ENCODE data around the gene JPH3.

JPH3 gene

GRCh38 chr16:87662254-87663204, 60.2 kb downstream of the JPH3 start:
- no peak for TF ChIP-seq CTCF (IDR thresholded peaks at IDR 0.05; ENCODE audit: insufficient read depth, missing control alignments)
- no peak for FAIRE-seq
- no peak for DNase-seq (ENCODE audit: insufficient read length, low spot score)

- DNase-seq (ENCODE audit: insufficient read length, low spot score), result no peak
- no peak for TF ChIP-seq CTCF (IDR thresholded peaks at IDR 0.05; ENCODE audit: insufficient read depth, missing control alignments)
- FAIRE-seq, result no peak
Observed at GRCh38 chr16:87664792-87665191, 62.5 kb downstream of the JPH3 start.

- TF ChIP-seq CTCF (IDR thresholded peaks at IDR 0.05; ENCODE audit: insufficient read depth, missing control alignments), result no peak
- DNase-seq (ENCODE audit: insufficient read length, low spot score), result no peak
- no peak for FAIRE-seq
Observed at GRCh38 chr16:87665193-87665592, 62.9 kb downstream of the JPH3 start.

GRCh38 chr16:87666919-87667318, 64.6 kb downstream of the JPH3 start:
- DNase-seq (ENCODE audit: insufficient read length, low spot score) (no peak), FAIRE-seq (no peak)
- no peak for TF ChIP-seq CTCF (IDR thresholded peaks at IDR 0.05; ENCODE audit: insufficient read depth, missing control alignments)

- no peak for DNase-seq (ENCODE audit: insufficient read length, low spot score)
- FAIRE-seq, result no peak
- TF ChIP-seq CTCF (IDR thresholded peaks at IDR 0.05; ENCODE audit: insufficient read depth, missing control alignments), result no peak
Observed at GRCh38 chr16:87667443-87667842, 65.1 kb downstream of the JPH3 start.

GRCh38 chr16:87667946-87668345, 65.6 kb downstream of the JPH3 start:
- no peak for DNase-seq (ENCODE audit: insufficient read length, low spot score)
- no peak for TF ChIP-seq CTCF (IDR thresholded peaks at IDR 0.05; ENCODE audit: insufficient read depth, missing control alignments)

GRCh38 chr16:87669672-87670071, 67.4 kb downstream of the JPH3 start:
- DNase-seq (ENCODE audit: insufficient read length, low spot score) (no peak), FAIRE-seq (no peak)
- TF ChIP-seq CTCF (IDR thresholded peaks at IDR 0.05; ENCODE audit: insufficient read depth, missing control alignments), result no peak

More at GRCh38 chr16:87667946-87668345, 65.6 kb downstream of the JPH3 start:
- FAIRE-seq, result no peak

All from D721Med (cell line).